Measurements from ENCODE around the gene DCLK1. TPM values are rescaled to one million over a fixed set of nuclear protein-coding genes. Genes with fewer than 3 reads are reported as not detected.
A peak's percentile ranks its signal among the peaks of the same experiment; 100 is the strongest.

Gene DCLK1
- total and polyA plus RNA-seq, 8 donors: 10.5 to 20.5 (median 12.8) TPM

GRCh38 chr13:35996360-35996759 lies 134.8 kb downstream of the DCLK1 start:
- DNase-seq: no peak
- intact Hi-C loops (cut with DNase I): no loop called here

DNA sequence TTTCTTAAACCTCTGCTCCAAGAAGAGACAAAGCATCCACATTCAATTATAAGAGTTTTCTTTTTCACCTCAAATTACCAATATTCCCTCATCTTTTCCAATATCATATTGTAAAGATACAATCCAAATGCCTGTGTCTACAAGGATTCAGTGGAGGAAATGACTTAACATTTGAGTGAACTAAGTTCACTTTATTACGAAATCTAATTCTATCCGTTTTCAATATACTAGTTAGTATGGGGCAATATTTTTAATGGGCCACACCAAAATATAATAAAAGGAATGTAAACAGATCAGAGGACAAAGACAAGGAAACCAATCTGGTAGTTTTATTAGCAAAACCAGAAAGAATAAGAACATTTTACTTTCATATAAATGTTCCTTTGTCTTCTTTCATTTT lies 136.0 kb downstream of the DCLK1 start:
- no peak overlapping the region for H3K27ac ChIP-seq
- no peaks in the 10 kb centered on the region for H3K9me3 ChIP-seq
- DNase-seq (no peak), ATAC-seq (no peak)
- H3K36me3 ChIP-seq: no peaks in the 10 kb centered on the region
- intact Hi-C loops (cut with DNase I): no loop called here
- TF ChIP-seq, protein P1, sequence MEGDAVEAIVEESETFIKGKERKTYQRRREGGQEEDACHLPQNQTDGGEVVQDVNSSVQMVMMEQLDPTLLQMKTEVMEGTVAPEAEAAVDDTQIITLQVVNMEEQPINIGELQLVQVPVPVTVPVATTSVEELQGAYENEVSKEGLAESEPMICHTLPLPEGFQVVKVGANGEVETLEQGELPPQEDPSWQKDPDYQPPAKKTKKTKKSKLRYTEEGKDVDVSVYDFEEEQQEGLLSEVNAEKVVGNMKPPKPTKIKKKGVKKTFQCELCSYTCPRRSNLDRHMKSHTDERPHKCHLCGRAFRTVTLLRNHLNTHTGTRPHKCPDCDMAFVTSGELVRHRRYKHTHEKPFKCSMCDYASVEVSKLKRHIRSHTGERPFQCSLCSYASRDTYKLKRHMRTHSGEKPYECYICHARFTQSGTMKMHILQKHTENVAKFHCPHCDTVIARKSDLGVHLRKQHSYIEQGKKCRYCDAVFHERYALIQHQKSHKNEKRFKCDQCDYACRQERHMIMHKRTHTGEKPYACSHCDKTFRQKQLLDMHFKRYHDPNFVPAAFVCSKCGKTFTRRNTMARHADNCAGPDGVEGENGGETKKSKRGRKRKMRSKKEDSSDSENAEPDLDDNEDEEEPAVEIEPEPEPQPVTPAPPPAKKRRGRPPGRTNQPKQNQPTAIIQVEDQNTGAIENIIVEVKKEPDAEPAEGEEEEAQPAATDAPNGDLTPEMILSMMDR (IDR thresholded peaks at IDR 0.05): no peak
- H3K4me1 ChIP-seq: peaks cover 0 to 3% of the 10 kb centered on the region in 2 donors
- H3K27me3 ChIP-seq: no peaks in the 10 kb centered on the region
- no peak overlapping the region for H3K4me3 ChIP-seq

More at GRCh38 chr13:35996360-35996759, 134.8 kb downstream of the DCLK1 start:
- H3K27me3 ChIP-seq: no peaks in the 10 kb centered on the region
- TF ChIP-seq, protein P1 (IDR thresholded peaks at IDR 0.05): no peak
- H3K4me1 ChIP-seq: peaks cover 0 to 3% of the 10 kb centered on the region in 2 donors
- no peaks in the 10 kb centered on the region for H3K36me3 ChIP-seq
- no peak overlapping the region for H3K27ac ChIP-seq
- no peaks in the 10 kb centered on the region for H3K9me3 ChIP-seq
- no peak overlapping the region for H3K4me3 ChIP-seq
- ATAC-seq: no peak

DNA sequence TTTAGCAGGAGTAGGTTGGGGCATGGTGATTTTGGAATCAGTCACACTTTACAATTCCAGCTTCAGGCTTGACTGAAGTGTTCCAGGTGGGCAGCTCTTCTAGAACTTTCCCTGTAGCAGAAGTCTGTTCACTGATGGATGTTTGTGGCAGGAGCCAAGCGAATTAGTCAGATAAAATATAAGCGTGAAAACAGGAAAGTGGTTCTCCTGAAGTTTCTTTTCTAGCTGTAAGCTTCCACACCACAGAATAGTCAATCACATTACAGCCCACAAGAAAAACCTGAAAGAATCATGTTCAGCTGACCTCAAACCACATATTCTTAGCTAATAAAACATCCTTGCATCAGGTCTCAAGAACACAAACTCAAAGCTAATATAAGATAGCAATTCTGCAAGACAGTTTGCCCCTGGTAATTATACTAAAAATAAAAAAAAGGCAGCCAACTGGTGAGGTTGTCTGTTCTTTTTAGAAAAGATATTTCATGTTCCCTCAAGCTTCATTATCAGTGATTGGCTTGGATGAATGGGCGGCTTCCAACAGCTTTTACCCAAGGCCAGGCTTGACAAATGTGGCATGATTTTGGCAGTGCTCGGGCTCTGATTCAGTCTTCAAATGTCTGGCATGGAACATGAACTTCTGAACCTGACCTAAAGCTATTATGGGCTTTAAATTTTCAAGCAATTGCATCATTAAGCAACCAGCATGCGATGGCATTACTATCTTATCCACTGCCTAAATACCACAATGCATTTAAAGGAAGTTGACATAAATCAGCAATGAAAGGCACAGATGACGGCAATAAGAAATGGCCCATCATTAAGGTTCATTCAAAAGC lies 136.8 kb downstream of the DCLK1 start:
- Histone ChIP-seq H3K36me3 (no peaks in the 10 kb centered on the region), H3K27me3 (no peaks in the 10 kb centered on the region), H3K4me3 (no peak overlapping the region), H3K9me3 (no peaks in the 10 kb centered on the region), H3K4me1 (peaks cover 0 to 3% of the 10 kb centered on the region in 2 donors), H3K27ac (no peak overlapping the region)
- ATAC-seq (peak; percentile 24), DNase-seq (no peak)
- intact Hi-C loops (cut with DNase I): no loop called here
- TF ChIP-seq, protein P1 (IDR thresholded peaks at IDR 0.05): no peak

GRCh38 chr13:35993686-35994085 lies 137.5 kb downstream of the DCLK1 start:
- TF ChIP-seq, protein P1 (IDR thresholded peaks at IDR 0.05): no peak

DNA sequence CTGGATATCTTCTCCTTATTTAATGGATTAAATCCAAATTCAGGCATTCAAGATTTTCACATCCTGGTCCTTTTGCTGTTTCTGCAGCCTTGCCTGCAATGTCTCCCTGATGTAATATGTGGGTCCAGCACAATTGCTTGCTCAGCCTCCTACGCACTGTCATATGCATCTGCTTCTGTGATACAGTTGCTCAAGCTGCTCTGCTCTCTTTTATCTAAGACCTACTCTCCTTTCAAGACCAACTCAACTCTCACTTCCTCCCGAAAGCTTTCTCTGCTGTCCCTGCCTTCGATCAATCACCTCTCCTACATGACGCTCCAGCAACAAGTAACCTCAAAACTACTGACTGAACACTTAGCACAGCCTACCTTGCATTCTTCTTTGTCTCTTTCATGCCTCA lies 138.2 kb downstream of the DCLK1 start:
- intact Hi-C loops (cut with DNase I): no loop called here
- TF ChIP-seq, protein P1 (IDR thresholded peaks at IDR 0.05): no peak
- Histone ChIP-seq H3K36me3 (no peaks in the 10 kb centered on the region), H3K4me1 (peaks cover 0 to 3% of the 10 kb centered on the region in 2 donors), H3K27me3 (no peaks in the 10 kb centered on the region), H3K9me3 (no peaks in the 10 kb centered on the region), H3K4me3 (no peak overlapping the region), H3K27ac (no peak overlapping the region)
- ATAC-seq: no peak
- no peak for DNase-seq

More at GRCh38 chr13:35993686-35994085, 137.5 kb downstream of the DCLK1 start:
- DNase-seq: no peak
- intact Hi-C loops (cut with DNase I): no loop called here
- no peak overlapping the region for H3K4me3 ChIP-seq
- no peak overlapping the region for H3K27ac ChIP-seq
- peaks cover 0 to 3% of the 10 kb centered on the region in 2 donors for H3K4me1 ChIP-seq
- H3K36me3 ChIP-seq: no peaks in the 10 kb centered on the region
- H3K27me3 ChIP-seq: no peaks in the 10 kb centered on the region
- ATAC-seq: no peak
- H3K9me3 ChIP-seq: no peaks in the 10 kb centered on the region

Data from left lung (tissue), 10 donors.